Neural cell (in vitro differentiated cells): ENCODE data around the gene INAVA.

Experiments
- EP300 ChIP-seq: fragments of 450-650 bp; conservative IDR thresholded peaks from 2 replicates; pipeline ENCODE4 v1.6.1; 2014; ENCODE audit warnings: antibody characterized with exemption, mild to moderate bottlenecking, moderate library complexity; ENCODE audit not compliant: poor library complexity, severe bottlenecking
- EZH2 ChIP-seq: fragments of 200-600, 300-800 bp; shearing (Covaris generic), sonication (generic); IDR thresholded peaks from 2 replicates; pipeline ENCODE4 v1.6.1; 2014; ENCODE audit warnings: antibody characterized with exemption, low read length, borderline replicate concordance, mild to moderate bottlenecking; ENCODE audit not compliant: insufficient read depth, poor library complexity, severe bottlenecking
- POLR2AphosphoS5 ChIP-seq: IDR thresholded peaks from 2 replicates; pipeline ENCODE4 v1.6.1; 2012
- TAF1 ChIP-seq: IDR thresholded peaks from 2 replicates; pipeline ENCODE4 v1.6.1; 2012; ENCODE audit warnings: low read depth
- TF ChIP-seq, protein P1 (sequence below): fragments of 450-650 bp; IDR thresholded peaks from 2 replicates; pipeline ENCODE4 v1.5.1; 2014; ENCODE audit warnings: antibody characterized with exemption, mild to moderate bottlenecking, moderate library complexity; ENCODE audit not compliant: poor library complexity, severe bottlenecking
- TF ChIP-seq, protein P2 (sequence below): IDR thresholded peaks from 2 replicates; pipeline ENCODE4 v1.6.1; 2012; ENCODE audit warnings: borderline replicate concordance

GRCh38 chr1:200911361-200911760 is 16.7 kb downstream of the INAVA start:
- TF ChIP-seq, protein P1, sequence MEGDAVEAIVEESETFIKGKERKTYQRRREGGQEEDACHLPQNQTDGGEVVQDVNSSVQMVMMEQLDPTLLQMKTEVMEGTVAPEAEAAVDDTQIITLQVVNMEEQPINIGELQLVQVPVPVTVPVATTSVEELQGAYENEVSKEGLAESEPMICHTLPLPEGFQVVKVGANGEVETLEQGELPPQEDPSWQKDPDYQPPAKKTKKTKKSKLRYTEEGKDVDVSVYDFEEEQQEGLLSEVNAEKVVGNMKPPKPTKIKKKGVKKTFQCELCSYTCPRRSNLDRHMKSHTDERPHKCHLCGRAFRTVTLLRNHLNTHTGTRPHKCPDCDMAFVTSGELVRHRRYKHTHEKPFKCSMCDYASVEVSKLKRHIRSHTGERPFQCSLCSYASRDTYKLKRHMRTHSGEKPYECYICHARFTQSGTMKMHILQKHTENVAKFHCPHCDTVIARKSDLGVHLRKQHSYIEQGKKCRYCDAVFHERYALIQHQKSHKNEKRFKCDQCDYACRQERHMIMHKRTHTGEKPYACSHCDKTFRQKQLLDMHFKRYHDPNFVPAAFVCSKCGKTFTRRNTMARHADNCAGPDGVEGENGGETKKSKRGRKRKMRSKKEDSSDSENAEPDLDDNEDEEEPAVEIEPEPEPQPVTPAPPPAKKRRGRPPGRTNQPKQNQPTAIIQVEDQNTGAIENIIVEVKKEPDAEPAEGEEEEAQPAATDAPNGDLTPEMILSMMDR: no peak
- TF ChIP-seq, protein P2, sequence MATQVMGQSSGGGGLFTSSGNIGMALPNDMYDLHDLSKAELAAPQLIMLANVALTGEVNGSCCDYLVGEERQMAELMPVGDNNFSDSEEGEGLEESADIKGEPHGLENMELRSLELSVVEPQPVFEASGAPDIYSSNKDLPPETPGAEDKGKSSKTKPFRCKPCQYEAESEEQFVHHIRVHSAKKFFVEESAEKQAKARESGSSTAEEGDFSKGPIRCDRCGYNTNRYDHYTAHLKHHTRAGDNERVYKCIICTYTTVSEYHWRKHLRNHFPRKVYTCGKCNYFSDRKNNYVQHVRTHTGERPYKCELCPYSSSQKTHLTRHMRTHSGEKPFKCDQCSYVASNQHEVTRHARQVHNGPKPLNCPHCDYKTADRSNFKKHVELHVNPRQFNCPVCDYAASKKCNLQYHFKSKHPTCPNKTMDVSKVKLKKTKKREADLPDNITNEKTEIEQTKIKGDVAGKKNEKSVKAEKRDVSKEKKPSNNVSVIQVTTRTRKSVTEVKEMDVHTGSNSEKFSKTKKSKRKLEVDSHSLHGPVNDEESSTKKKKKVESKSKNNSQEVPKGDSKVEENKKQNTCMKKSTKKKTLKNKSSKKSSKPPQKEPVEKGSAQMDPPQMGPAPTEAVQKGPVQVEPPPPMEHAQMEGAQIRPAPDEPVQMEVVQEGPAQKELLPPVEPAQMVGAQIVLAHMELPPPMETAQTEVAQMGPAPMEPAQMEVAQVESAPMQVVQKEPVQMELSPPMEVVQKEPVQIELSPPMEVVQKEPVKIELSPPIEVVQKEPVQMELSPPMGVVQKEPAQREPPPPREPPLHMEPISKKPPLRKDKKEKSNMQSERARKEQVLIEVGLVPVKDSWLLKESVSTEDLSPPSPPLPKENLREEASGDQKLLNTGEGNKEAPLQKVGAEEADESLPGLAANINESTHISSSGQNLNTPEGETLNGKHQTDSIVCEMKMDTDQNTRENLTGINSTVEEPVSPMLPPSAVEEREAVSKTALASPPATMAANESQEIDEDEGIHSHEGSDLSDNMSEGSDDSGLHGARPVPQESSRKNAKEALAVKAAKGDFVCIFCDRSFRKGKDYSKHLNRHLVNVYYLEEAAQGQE: no peak
- TF ChIP-seq EZH2 (no peak), POLR2AphosphoS5 (no peak), TAF1 (no peak), EP300 (no peak)
